K562 (cell line): ENCODE data around the gene LAPTM5. TPM values are rescaled to one million over a fixed set of nuclear protein-coding genes. Genes with fewer than 3 reads are reported as not detected.

ENCODE experiments used
- BDP1 ChIP-seq: IDR thresholded peaks from 3 replicates; pipeline ENCODE4 v1.6.1; 2011; ENCODE audit not compliant: insufficient read length, insufficient read depth
- BRF1 ChIP-seq: IDR thresholded peaks from 3 replicates; pipeline ENCODE4 v1.6.1; 2011; ENCODE audit warnings: borderline replicate concordance, mild to moderate bottlenecking; ENCODE audit not compliant: insufficient read length; ENCODE audit errors: extremely low read depth
- CREB1 ChIP-seq, 2 experiments: sonication (generic) in 1 of 2; formaldehyde crosslinking in 1 of 2; IDR thresholded peaks; 2 replicates each; pipeline versions ENCODE4 v1.6.1 to v1.8.0; 2012 to 2022; ENCODE audit warnings: inconsistent platforms in 1 of 2, mild to moderate bottlenecking in 1 of 2, missing genetic modification reagents in 1 of 2, moderate library complexity in 1 of 2
- EHMT2 ChIP-seq: fragments of 450-650 bp; IDR thresholded peaks from 2 replicates; pipeline ENCODE4 v1.6.1; 2018; ENCODE audit warnings: antibody characterized with exemption
- EP400 ChIP-seq: fragments of 450-650 bp; IDR thresholded peaks from 2 replicates; pipeline ENCODE4 v1.6.1; 2017; ENCODE audit warnings: antibody characterized with exemption, mild to moderate bottlenecking, moderate library complexity
- ESRRA ChIP-seq: fragments of 450-650 bp; IDR thresholded peaks from 2 replicates; pipeline ENCODE4 v1.6.1; 2014; ENCODE audit warnings: low read depth, mild to moderate bottlenecking, moderate library complexity, borderline replicate concordance
- GABPB2 ChIP-seq: fragments of 250-450 bp; sonication (Bioruptor Pico); conservative IDR thresholded peaks from 2 replicates; pipeline ENCODE4 v1.5.1; 2021; ENCODE audit warnings: mild to moderate bottlenecking
- HNRNPL ChIP-seq: fragments of 200-400 bp; formaldehyde crosslinking; IDR thresholded peaks from 2 replicates; pipeline ENCODE4 v1.6.1; 2017; ENCODE audit warnings: low read depth, mild to moderate bottlenecking, low read length
- HOXB6 ChIP-seq: fragments of 250-450 bp; sonication (Bioruptor Pico); IDR thresholded peaks from 2 replicates; pipeline ENCODE4 v1.5.1; 2022; ENCODE audit warnings: mild to moderate bottlenecking, borderline replicate concordance
- HSF4 ChIP-seq: fragments of 250-450 bp; sonication (Bioruptor Pico); IDR thresholded peaks from 2 replicates; pipeline ENCODE4 v2.1.2; 2022; ENCODE audit warnings: mild to moderate bottlenecking, moderate library complexity, borderline replicate concordance
- IRF2 ChIP-seq: sonication (generic); formaldehyde crosslinking; IDR thresholded peaks from 2 replicates; pipeline ENCODE4 v1.8.1; 2022; ENCODE audit warnings: mild to moderate bottlenecking, missing genetic modification reagents
- JUND ChIP-seq, 2 experiments: IDR thresholded peaks; 2 replicates in 1 of 2; 3 replicates in 1 of 2; pipeline ENCODE4 v1.6.1; 2011; ENCODE audit warnings: borderline replicate concordance in 2 of 2, low read depth in 2 of 2, low read length in 2 of 2, improper control_type of control experiment in 1 of 2, missing biosample characterization in 1 of 2, missing genetic modification characterization in 1 of 2, missing genetic modification reagents in 1 of 2
- MCM7 ChIP-seq, 2 experiments: fragments of 450-650 bp; IDR thresholded peaks; 2 replicates each; pipeline ENCODE4 v1.6.1; 2016 to 2018
- PHB2 ChIP-seq: fragments of 450-650 bp; IDR thresholded peaks from 2 replicates; pipeline ENCODE4 v1.6.1; 2017; ENCODE audit warnings: low read depth
- PHF20 ChIP-seq: fragments of 450-650 bp; IDR thresholded peaks from 2 replicates; pipeline ENCODE4 v1.6.1; 2018; ENCODE audit not compliant: partially characterized antibody
- PTBP1 ChIP-seq: fragments of 200-400 bp; formaldehyde crosslinking; IDR thresholded peaks from 2 replicates; pipeline ENCODE4 v1.6.1; 2017; ENCODE audit warnings: low read depth, low read length
- RUNX1 ChIP-seq: sonication (generic); IDR thresholded peaks from 2 replicates; pipeline ENCODE4 v1.6.1; 2016; ENCODE audit warnings: antibody characterized with exemption, low read depth
- SMARCC2 ChIP-seq: fragments of 450-650 bp; IDR thresholded peaks from 2 replicates; pipeline ENCODE4 v1.6.1; 2017; ENCODE audit warnings: antibody characterized with exemption, moderate library complexity, mild to moderate bottlenecking, low read depth
- SUPT5H ChIP-seq: fragments of 450-650 bp; IDR thresholded peaks from 2 replicates; pipeline ENCODE4 v1.6.1; 2016
- TRIM25 ChIP-seq: fragments of 450-650 bp; IDR thresholded peaks from 2 replicates; pipeline ENCODE4 v1.7.0; 2016; ENCODE audit warnings: borderline replicate concordance
- U2AF2 ChIP-seq: fragments of 200-400 bp; formaldehyde crosslinking; optimal IDR thresholded peaks from 2 replicates; pipeline ENCODE3; 2017; ENCODE audit warnings: low read depth, mild to moderate bottlenecking, low read length
- USF2 ChIP-seq: sonication (generic); formaldehyde crosslinking; IDR thresholded peaks from 2 replicates; pipeline ENCODE4 v1.5.0; 2020; ENCODE audit warnings: missing genetic modification reagents
- ZBTB17 ChIP-seq: fragments of 450-650 bp; formaldehyde crosslinking; IDR thresholded peaks from 2 replicates; pipeline ENCODE4 v1.4.0; 2020; ENCODE audit warnings: mild to moderate bottlenecking
- ZBTB5 ChIP-seq: fragments of 450-650 bp; IDR thresholded peaks from 2 replicates; pipeline ENCODE4 v1.6.1; 2017; ENCODE audit warnings: antibody characterized with exemption
- ZC3H11A ChIP-seq: IDR thresholded peaks from 2 replicates; pipeline ENCODE4 v1.6.1; 2012; ENCODE audit warnings: low read depth, low read length, improper control_type of control experiment
- ZNF583 ChIP-seq: fragments of 250-450 bp; sonication (Bioruptor Pico); IDR thresholded peaks from 2 replicates; pipeline ENCODE4 v1.4.0; 2020
- ZNF696 ChIP-seq: fragments of 250-450 bp; sonication (Bioruptor Pico); conservative IDR thresholded peaks from 2 replicates; pipeline ENCODE4 v1.4.0; 2020; ENCODE audit warnings: mild to moderate bottlenecking, moderate library complexity
- ZNF764 ChIP-seq: fragments of 250-450 bp; sonication (Bioruptor Pico); IDR thresholded peaks from 2 replicates; pipeline ENCODE4 v1.4.0; 2020; ENCODE audit warnings: low read depth, mild to moderate bottlenecking, moderate library complexity
- polyA plus RNA-seq, 8 experiments: library from polyadenylated mRNA; depleted of rRNA in 4 of 8; stranded (reverse) in 5 of 8; unstranded in 3 of 8; fragments of >200 nt; fragmentation: Nextera tagmentation in 2 of 8; fragmentation: Illumina TruSeq in 1 of 8; extraction: Ambion mirVana in 2 of 8; extraction: Trizol in 1 of 8; gene quantifications; 2 replicates each; pipeline versions ENCODE4 v1.2.1 to v1.2.3, GENCODE V29; 2011 to 2014; ENCODE audit warnings: inconsistent platforms in 1 of 8, missing spikeins in 1 of 8
- total RNA-seq, 7 experiments: library from RNA; depleted of rRNA in 6 of 7; stranded (reverse); fragments of >200 nt in 6 of 7; fragmentation: Illumina TruSeq in 2 of 7; extraction: Trizol in 2 of 7; gene quantifications; 2 replicates each; pipeline versions ENCODE4 v1.2.1 to v1.2.3, GENCODE V29; 2011 to 2021; ENCODE audit warnings: low replicate concordance in 1 of 7

The LAPTM5 gene
- total and polyA plus RNA-seq, 9 of the 15 experiments (the other 6 are each of a cell fraction or from before 2014, with no cell fraction given) = 2.4 to 47.3 (median 20.3) TPM

GRCh38 chr1:30727824-30728223, 29.8 kb downstream of the LAPTM5 start (continued):
- peak; percentile 38; the same call in 1 of the 2 replicates for TF ChIP-seq ZBTB5
- TF ChIP-seq HSF4 (CRISPR knock-in tag) = no peak
- no peak for TF ChIP-seq U2AF2
- no peak for TF ChIP-seq TRIM25
- no peak for TF ChIP-seq ZNF583 (CRISPR knock-in tag)
- TF ChIP-seq MCM7 (IDR thresholded peaks at IDR 0.05) = 0 out of 4 replicates have a peak, but pooled peaks of 1 of the 2 experiments have one; percentile 40
- no peak for TF ChIP-seq PTBP1
- no peak for TF ChIP-seq ZNF696 (CRISPR knock-in tag)
- TF ChIP-seq JUND (IDR thresholded peaks at IDR 0.05; ENCODE audit: borderline replicate concordance, low read depth, low read length) = peak; percentile 97
- TF ChIP-seq JUND (tag; IDR thresholded peaks at IDR 0.05; ENCODE audit: borderline replicate concordance, low read depth, low read length) = peak; percentile 95; the same call in 2 of the 3 replicates
- peak; percentile 29; the same call in 1 of the 2 replicates for TF ChIP-seq PHB2
- TF ChIP-seq IRF2 = no peak
- TF ChIP-seq CREB1 (IDR thresholded peaks at IDR 0.05) = 0 out of 2 replicates have a peak, but pooled peaks have one; percentile 8
- no peak for TF ChIP-seq CREB1 (CRISPR knock-in tag; IDR thresholded peaks at IDR 0.05)
- TF ChIP-seq ESRRA = peak; percentile 77
- no peak for TF ChIP-seq ZBTB17 (CRISPR knock-in tag)
- TF ChIP-seq GABPB2 (CRISPR knock-in tag) = no peak
- TF ChIP-seq USF2 (CRISPR knock-in tag) = no peak
- peak; percentile 84 for TF ChIP-seq SMARCC2
- TF ChIP-seq HNRNPL = 0 out of 2 replicates have a peak, but pooled peaks have one; percentile 6
- no peak for TF ChIP-seq HOXB6
- no peak for TF ChIP-seq BRF1
- TF ChIP-seq RUNX1 = no peak
- peak; percentile 88 for TF ChIP-seq EHMT2
- no peak for TF ChIP-seq PHF20
- no peak for TF ChIP-seq ZC3H11A
- TF ChIP-seq SUPT5H = 0 out of 2 replicates have a peak, but pooled peaks have one; percentile 35
- TF ChIP-seq BDP1 = no peak
- no peak for TF ChIP-seq EP400
- no peak for TF ChIP-seq ZNF764 (CRISPR knock-in tag)
